K562 (cell line): Measurements from ENCODE around the gene PUM2. TPM values are rescaled to one million over a fixed set of nuclear protein-coding genes. Genes with fewer than 3 reads are reported as not detected.

Experiments used
- ATAC-seq: fragments of 200-7000 bp; cut with Tn5 transposase; 3 replicates; pipeline ENCODE4 v1.9.1; 2020; ENCODE audit warnings: moderate library complexity
- BruUV-seq: library from RNA; stranded (reverse); fragments of 400-500 nt; replicated peaks from 2 replicates; lab custom pipeline; 2021; lab: Mats Ljungman, UMichigan
- CTCF ChIA-PET: fragments of 300-600 bp; formaldehyde crosslinking; extraction: SDS; loops from one replicate; lab custom pipeline; 2021; ENCODE audit warnings: low intra/inter-chr PET ratio; lab: Yijun Ruan, JAX
- POLR2A ChIA-PET: fragments of 300-600, 350-650 bp; sonication (Branson Sonifier 250); formaldehyde crosslinking; extraction: SDS; loops from one replicate; lab custom pipeline; 2021; ENCODE audit warnings: antibody characterized with exemption, inconsistent platforms; lab: Yijun Ruan, JAX
- DNase-seq, 4 experiments: peaks; one replicate each; pipeline versions ENCODE4 v3.0.0 to v3.0.0-alpha.2; 2011 to 2018; ENCODE audit warnings: low spot score in 3 of 4, mixed read lengths in 3 of 4; ENCODE audit errors: extremely low read depth in 1 of 4
- FAIRE-seq: peaks from 2 replicates; lab custom pipeline; 2011; peaks lifted over from hg19 to GRCh38; lab: Jason Lieb, UNC
- H2AFZ ChIP-seq: 2 replicates; pipeline ENCODE4 v1.6.0; 2011; ENCODE audit warnings: low read depth, low read length, control low read depth, inconsistent platforms
- H3K27ac ChIP-seq: fragments of 200-600 bp; 3 replicates; pipeline ENCODE4 v1.8.0; 2011; ENCODE audit warnings: low read depth, mild to moderate bottlenecking, control low read depth, inconsistent platforms, low read length, moderate library complexity, mixed read lengths; ENCODE audit errors: extremely low read depth
- H3K27me3 ChIP-seq, 2 experiments: fragments of 300-600 bp in 1 of 2; 2 replicates in 1 of 2; 3 replicates in 1 of 2; pipeline versions ENCODE4 v1.6.0 to v1.8.0; 2011; ENCODE audit warnings: inconsistent platforms in 2 of 2, low read length in 2 of 2, mild to moderate bottlenecking in 1 of 2, mixed read lengths in 1 of 2, moderate library complexity in 1 of 2; ENCODE audit not compliant: control insufficient read depth in 2 of 2, insufficient read depth in 2 of 2
- H3K36me3 ChIP-seq: fragments of 300-600 bp; 3 replicates; pipeline ENCODE4 v1.8.0; 2011; ENCODE audit warnings: mild to moderate bottlenecking, low read length, inconsistent platforms; ENCODE audit not compliant: control insufficient read depth, insufficient read depth
- H3K4me1 ChIP-seq, 2 experiments: fragments of 200-600 bp in 1 of 2; replicated peaks in 1 of 2; 2 replicates in 1 of 2; 3 replicates in 1 of 2; pipeline versions ENCODE4 v1.5.1 to v1.8.0; 2011; ENCODE audit warnings: inconsistent platforms in 2 of 2, low read length in 2 of 2, mild to moderate bottlenecking in 1 of 2, mixed read lengths in 1 of 2, moderate library complexity in 1 of 2; ENCODE audit not compliant: control insufficient read depth in 2 of 2, insufficient read depth in 2 of 2
- H3K4me2 ChIP-seq: 2 replicates; pipeline ENCODE4 v1.6.1; 2011; ENCODE audit warnings: low read length, control low read depth, inconsistent platforms, mixed read lengths; ENCODE audit not compliant: insufficient read depth
- H3K4me3 ChIP-seq: fragments of 200-600 bp; sonication (generic), shearing (Covaris generic); 2 replicates; pipeline ENCODE4 v1.5.1; 2016; ENCODE audit warnings: control low read depth, inconsistent platforms
- H3K79me2 ChIP-seq: fragments of 200-600 bp; 3 replicates; pipeline ENCODE4 v1.8.0; 2011; ENCODE audit warnings: low read length, inconsistent platforms; ENCODE audit not compliant: control insufficient read depth, insufficient read depth
- H3K9ac ChIP-seq, 2 experiments: 2 replicates each; pipeline versions ENCODE4 v1.6.0 to v1.6.1; 2011; ENCODE audit warnings: low read depth in 2 of 2, low read length in 2 of 2, control low read depth in 1 of 2, inconsistent platforms in 1 of 2, mild to moderate bottlenecking in 1 of 2, mixed read lengths in 1 of 2; ENCODE audit not compliant: insufficient read depth in 1 of 2
- H3K9me1 ChIP-seq: one replicate; pipeline ENCODE4 v1.6.0; 2011; ENCODE audit warnings: inconsistent platforms, mild to moderate bottlenecking, low read length, moderate library complexity; ENCODE audit not compliant: control insufficient read depth, insufficient read depth
- H3K9me3 ChIP-seq: replicated peaks from 2 replicates; pipeline ENCODE4 v1.5.1; 2011; ENCODE audit warnings: low read depth, low read length, inconsistent platforms; ENCODE audit not compliant: control insufficient read depth, insufficient read depth
- H4K20me1 ChIP-seq: replicated peaks from 2 replicates; pipeline ENCODE4 v1.6.1; 2011; ENCODE audit warnings: low read length, inconsistent platforms, mixed read lengths; ENCODE audit not compliant: control insufficient read depth, insufficient read depth
- BCOR ChIP-seq: fragments of 450-650 bp; IDR thresholded peaks from 2 replicates; pipeline ENCODE4 v1.6.1; 2016
- CREBBP ChIP-seq: IDR thresholded peaks from one replicate; pipeline ENCODE4 v1.6.1; 2012; ENCODE audit warnings: low read depth, mild to moderate bottlenecking, control low read depth, inconsistent platforms, low read length
- RUNX1 ChIP-seq: sonication (generic); IDR thresholded peaks from 2 replicates; pipeline ENCODE4 v1.6.1; 2016; ENCODE audit warnings: antibody characterized with exemption, low read depth
- THRAP3 ChIP-seq: fragments of 450-650 bp; IDR thresholded peaks from 2 replicates; pipeline ENCODE4 v1.6.1; 2016; ENCODE audit warnings: mild to moderate bottlenecking, inconsistent platforms, borderline replicate concordance
- ZBTB17 ChIP-seq: fragments of 450-650 bp; formaldehyde crosslinking; IDR thresholded peaks from 2 replicates; pipeline ENCODE4 v1.4.0; 2020; ENCODE audit warnings: mild to moderate bottlenecking
- ZBTB8A ChIP-seq: fragments of 450-650 bp; IDR thresholded peaks from 2 replicates; pipeline ENCODE4 v1.6.1; 2018; ENCODE audit warnings: mild to moderate bottlenecking, moderate library complexity; ENCODE audit not compliant: partially characterized antibody
- ZNF143 ChIP-seq: sonication (generic); formaldehyde crosslinking; IDR thresholded peaks from 2 replicates; pipeline ENCODE4 v1.9.0; 2022; ENCODE audit warnings: mild to moderate bottlenecking, missing genetic modification reagents
- ZNF263 ChIP-seq: sonication (generic); formaldehyde crosslinking; IDR thresholded peaks from 2 replicates; pipeline ENCODE4 v1.8.0; 2022; ENCODE audit warnings: mild to moderate bottlenecking, missing genetic modification reagents, borderline replicate concordance
- ZNF75A ChIP-seq: fragments of 450-650 bp; formaldehyde crosslinking; IDR thresholded peaks from 2 replicates; pipeline ENCODE4 v1.4.0; 2020; ENCODE audit warnings: mild to moderate bottlenecking
- WGBS: fragments of 100-300 bp; shearing (Covaris generic); methylation state at CpG from one replicate; pipeline ENCODE4 v1.1.6; 2016; ENCODE audit warnings: low coverage, mixed read lengths; ENCODE audit not compliant: insufficient coverage; ENCODE audit errors: missing lambda C conversion rate; 5-methylcytosine and 5-hydroxymethylcytosine counted together
- in situ Hi-C: fragments of 300-500 bp; cut with MboI; formaldehyde crosslinking; loops from 4 replicates; pipeline ENCODE4 v1.15.0; 2018; ENCODE audit warnings: inconsistent platforms, mixed read lengths
- intact Hi-C: fragments of 100-400 bp; cut with micrococcal nuclease; formaldehyde crosslinking; loops from 2 replicates; pipeline ENCODE4 v1.14.2; 2022
- polyA plus RNA-seq, 8 experiments: library from polyadenylated mRNA; depleted of rRNA in 4 of 8; stranded (reverse) in 5 of 8; unstranded in 3 of 8; fragments of >200 nt; fragmentation: Nextera tagmentation in 2 of 8; fragmentation: Illumina TruSeq in 1 of 8; extraction: Ambion mirVana in 2 of 8; extraction: Trizol in 1 of 8; gene quantifications; 2 replicates each; pipeline versions ENCODE4 v1.2.1 to v1.2.3, GENCODE V29; 2011 to 2014; ENCODE audit warnings: inconsistent platforms in 1 of 8, missing spikeins in 1 of 8
- total RNA-seq, 7 experiments: library from RNA; depleted of rRNA in 6 of 7; stranded (reverse); fragments of >200 nt in 6 of 7; fragmentation: Illumina TruSeq in 2 of 7; extraction: Trizol in 2 of 7; gene quantifications; 2 replicates each; pipeline versions ENCODE4 v1.2.1 to v1.2.3, GENCODE V29; 2011 to 2021; ENCODE audit warnings: low replicate concordance in 1 of 7
- TF ChIP-seq, protein P1 (sequence below): sonication (generic); formaldehyde crosslinking; IDR thresholded peaks from 2 replicates; pipeline ENCODE4 v1.8.0; 2022; ENCODE audit warnings: missing genetic modification reagents, mild to moderate bottlenecking, borderline replicate concordance
- TF ChIP-seq, protein P2 (sequence below): fragments of 200-800 bp; sonication (Bioruptor generic); IDR thresholded peaks from 2 replicates; pipeline ENCODE4 v1.6.1; 2017; ENCODE audit warnings: missing genetic modification characterization, missing compliant biosample characterization
- TF ChIP-seq, protein P3 (sequence below): IDR thresholded peaks from 2 replicates; pipeline ENCODE4 v1.6.1; 2016; ENCODE audit warnings: missing genetic modification characterization, missing compliant biosample characterization

The PUM2 gene
- total and polyA plus RNA-seq, 9 of the 15 experiments (the other 6 are each of a cell fraction or from before 2014, with no cell fraction given) = 13.4 to 61.9 (median 28.3) TPM

- ATAC-seq (no peak), DNase-seq (no peak), FAIRE-seq (no peak)
- ChIA-PET POLR2A (no interaction called here), CTCF (no interaction called here)
- peaks cover 13 to 23% of the 10 kb centered on the region in 2 experiments; a peak in 4 of 5 replicates for H3K4me1 ChIP-seq
- intact Hi-C loops (no loop called here), in situ Hi-C loops (no loop called here)
- H3K9ac ChIP-seq = no peak overlapping the region
- no peaks in the 10 kb centered on the region for H3K36me3 ChIP-seq
- H3K9me3 ChIP-seq = no peaks in the 10 kb centered on the region
- H3K4me2 ChIP-seq = no peak overlapping the region
- no TSS peak for BruUV-seq
- TF ChIP-seq ZNF263 (CRISPR knock-in tag) (no peak), ZBTB17 (no peak), BCOR (no peak), THRAP3 (no peak), ZNF75A (CRISPR knock-in tag) (no peak), ZNF143 (CRISPR knock-in tag) (no peak), RUNX1 (no peak), CREBBP (no peak), ZBTB8A (no peak)
- TF ChIP-seq, protein P1, sequence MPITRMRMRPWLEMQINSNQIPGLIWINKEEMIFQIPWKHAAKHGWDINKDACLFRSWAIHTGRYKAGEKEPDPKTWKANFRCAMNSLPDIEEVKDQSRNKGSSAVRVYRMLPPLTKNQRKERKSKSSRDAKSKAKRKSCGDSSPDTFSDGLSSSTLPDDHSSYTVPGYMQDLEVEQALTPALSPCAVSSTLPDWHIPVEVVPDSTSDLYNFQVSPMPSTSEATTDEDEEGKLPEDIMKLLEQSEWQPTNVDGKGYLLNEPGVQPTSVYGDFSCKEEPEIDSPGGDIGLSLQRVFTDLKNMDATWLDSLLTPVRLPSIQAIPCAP (CRISPR knock-in tag) = no peak
- TF ChIP-seq, protein P2, sequence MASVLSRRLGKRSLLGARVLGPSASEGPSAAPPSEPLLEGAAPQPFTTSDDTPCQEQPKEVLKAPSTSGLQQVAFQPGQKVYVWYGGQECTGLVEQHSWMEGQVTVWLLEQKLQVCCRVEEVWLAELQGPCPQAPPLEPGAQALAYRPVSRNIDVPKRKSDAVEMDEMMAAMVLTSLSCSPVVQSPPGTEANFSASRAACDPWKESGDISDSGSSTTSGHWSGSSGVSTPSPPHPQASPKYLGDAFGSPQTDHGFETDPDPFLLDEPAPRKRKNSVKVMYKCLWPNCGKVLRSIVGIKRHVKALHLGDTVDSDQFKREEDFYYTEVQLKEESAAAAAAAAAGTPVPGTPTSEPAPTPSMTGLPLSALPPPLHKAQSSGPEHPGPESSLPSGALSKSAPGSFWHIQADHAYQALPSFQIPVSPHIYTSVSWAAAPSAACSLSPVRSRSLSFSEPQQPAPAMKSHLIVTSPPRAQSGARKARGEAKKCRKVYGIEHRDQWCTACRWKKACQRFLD = no peak
- TF ChIP-seq, protein P3, sequence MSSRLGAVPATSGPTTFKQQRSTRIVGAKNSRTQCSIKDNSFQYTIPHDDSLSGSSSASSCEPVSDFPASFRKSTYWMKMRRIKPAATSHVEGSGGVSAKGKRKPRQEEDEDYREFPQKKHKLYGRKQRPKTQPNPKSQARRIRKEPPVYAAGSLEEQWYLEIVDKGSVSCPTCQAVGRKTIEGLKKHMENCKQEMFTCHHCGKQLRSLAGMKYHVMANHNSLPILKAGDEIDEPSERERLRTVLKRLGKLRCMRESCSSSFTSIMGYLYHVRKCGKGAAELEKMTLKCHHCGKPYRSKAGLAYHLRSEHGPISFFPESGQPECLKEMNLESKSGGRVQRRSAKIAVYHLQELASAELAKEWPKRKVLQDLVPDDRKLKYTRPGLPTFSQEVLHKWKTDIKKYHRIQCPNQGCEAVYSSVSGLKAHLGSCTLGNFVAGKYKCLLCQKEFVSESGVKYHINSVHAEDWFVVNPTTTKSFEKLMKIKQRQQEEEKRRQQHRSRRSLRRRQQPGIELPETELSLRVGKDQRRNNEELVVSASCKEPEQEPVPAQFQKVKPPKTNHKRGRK (tag) = no peak
- no peaks in the 10 kb centered on the region for H3K27me3 ChIP-seq
- H3K79me2 ChIP-seq = peaks cover 4% of the 10 kb centered on the region
- no peak overlapping the region for H3K27ac ChIP-seq
- H2AFZ ChIP-seq = no peak overlapping the region
- H3K4me3 ChIP-seq = no peak overlapping the region
- 55% methylated on average over 2 of the region's 2 CpGs for WGBS
- no peaks in the 10 kb centered on the region for H4K20me1 ChIP-seq
- H3K9me1 ChIP-seq = no peaks in the 10 kb centered on the region
Observed at GRCh38 chr2:20355131-20355530, 4.5 kb upstream of the PUM2 start.
